Astrocyte (in vitro differentiated cells and primary cell): Measurements from ENCODE around the gene AVPR1B. TPM values are rescaled to one million over a fixed set of nuclear protein-coding genes. Genes with fewer than 3 reads are reported as not detected.

ENCODE experiments used
- DNase-seq: peaks from one replicate; pipeline ENCODE4 v3.0.0-alpha.2; 2010; ENCODE audit warnings: low read depth
- FAIRE-seq: peaks from 2 replicates; lab custom pipeline; 2011; peaks lifted over from hg19 to GRCh38; lab: Jason Lieb, UNC
- H2AFZ ChIP-seq: 2 replicates; pipeline ENCODE4 v1.6.0; 2012; ENCODE audit warnings: low read depth, low read length, inconsistent platforms
- H3K27ac ChIP-seq: 2 replicates; pipeline ENCODE4 v1.5.1; 2011; ENCODE audit warnings: low read depth, low read length, inconsistent platforms
- H3K27me3 ChIP-seq: 2 replicates; pipeline ENCODE4 v1.6.0; 2011; ENCODE audit warnings: low read length, inconsistent platforms; ENCODE audit not compliant: insufficient read depth
- H3K36me3 ChIP-seq: 2 replicates; pipeline ENCODE4 v1.5.1; 2011; ENCODE audit warnings: low read length, inconsistent platforms; ENCODE audit not compliant: insufficient read depth
- H3K4me1 ChIP-seq: 2 replicates; pipeline ENCODE4 v1.5.1; 2011; ENCODE audit warnings: low read length, inconsistent platforms; ENCODE audit not compliant: insufficient read depth
- H3K4me2 ChIP-seq: 2 replicates; pipeline ENCODE4 v1.6.0; 2012; ENCODE audit warnings: low read length, inconsistent platforms
- H3K4me3 ChIP-seq: 2 replicates; pipeline ENCODE4 v1.5.1; 2011; ENCODE audit warnings: low read depth, mild to moderate bottlenecking, low read length, inconsistent platforms; ENCODE audit not compliant: insufficient read depth
- H3K79me2 ChIP-seq: 2 replicates; pipeline ENCODE4 v1.6.0; 2012; ENCODE audit warnings: mild to moderate bottlenecking, low read length, inconsistent platforms; ENCODE audit not compliant: insufficient read depth
- H3K9ac ChIP-seq: 2 replicates; pipeline ENCODE4 v1.6.0; 2012; ENCODE audit warnings: mild to moderate bottlenecking, low read length, inconsistent platforms
- H3K9me3 ChIP-seq: 2 replicates; pipeline ENCODE4 v1.5.1; 2012; ENCODE audit warnings: low read depth, mild to moderate bottlenecking, low read length, inconsistent platforms; ENCODE audit not compliant: insufficient read depth
- H4K20me1 ChIP-seq: 2 replicates; pipeline ENCODE4 v1.6.0; 2012; ENCODE audit warnings: low read length, inconsistent platforms; ENCODE audit not compliant: insufficient read depth
- H3K27ac Mint-ChIP-seq: one replicate; pipeline ENCODE4 v1.8.0; 2021; ENCODE audit warnings: mild to moderate bottlenecking, mixed read lengths; ENCODE audit not compliant: unreplicated experiment
- H3K27me3 Mint-ChIP-seq: one replicate; pipeline ENCODE4 v1.8.0; 2021; ENCODE audit warnings: low read depth, mixed read lengths; ENCODE audit not compliant: unreplicated experiment
- H3K36me3 Mint-ChIP-seq: one replicate; pipeline ENCODE4 v1.8.0; 2021; ENCODE audit warnings: low read depth, mixed read lengths; ENCODE audit not compliant: unreplicated experiment
- H3K4me1 Mint-ChIP-seq: one replicate; pipeline ENCODE4 v1.8.0; 2021; ENCODE audit warnings: low read depth, mixed read lengths; ENCODE audit not compliant: unreplicated experiment
- H3K4me3 Mint-ChIP-seq: one replicate; pipeline ENCODE4 v1.8.0; 2021; ENCODE audit warnings: mild to moderate bottlenecking, moderate library complexity, mixed read lengths; ENCODE audit not compliant: unreplicated experiment
- H3K9me3 Mint-ChIP-seq: one replicate; pipeline ENCODE4 v1.8.0; 2021; ENCODE audit warnings: mild to moderate bottlenecking, mixed read lengths; ENCODE audit not compliant: unreplicated experiment
- CTCF ChIP-seq: IDR thresholded peaks from 2 replicates; pipeline ENCODE4 v1.5.1; 2011; ENCODE audit warnings: low read depth, mild to moderate bottlenecking, inconsistent platforms, low read length, moderate library complexity; ENCODE audit not compliant: insufficient read depth
- EZH2 ChIP-seq: IDR thresholded peaks from 2 replicates; pipeline ENCODE4 v1.6.1; 2012; ENCODE audit warnings: mild to moderate bottlenecking, low read length, inconsistent platforms; ENCODE audit not compliant: insufficient read depth
- total RNA-seq: library from RNA; stranded (reverse); gene quantifications from 2 replicates; pipeline ENCODE4 v1.2.1, GENCODE V29; 2021

Gene AVPR1B
- total RNA-seq, 1 donor from 2014 or later: not detected

DNA sequence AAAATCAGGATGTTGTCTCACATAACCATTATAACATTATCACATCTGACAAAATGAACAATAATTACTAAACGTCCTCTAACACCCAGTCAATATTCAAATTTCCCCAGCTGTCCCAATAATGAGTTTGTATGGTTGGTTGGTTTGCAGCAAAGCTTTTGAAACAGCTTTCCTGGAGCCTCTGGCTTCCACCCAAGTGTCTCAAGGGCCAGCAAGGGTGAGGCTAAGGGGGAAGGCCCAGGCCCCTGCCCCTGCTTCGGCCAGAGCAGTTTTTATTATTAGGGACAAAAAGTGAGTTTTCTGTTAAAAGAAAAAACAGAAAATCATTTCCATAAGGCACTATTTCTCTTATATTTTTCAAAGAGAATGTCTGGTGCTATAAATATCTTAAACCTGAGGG lies 19.1 kb upstream of the AVPR1B start:
- peaks cover 20% of the 10 kb centered on the region for H3K27me3 ChIP-seq
- H3K79me2 ChIP-seq: no peaks in the 10 kb centered on the region
- DNase-seq (no peak), FAIRE-seq (no peak)
- TF ChIP-seq EZH2 (no peak), CTCF (no peak)
- H3K4me3 Mint-ChIP-seq: no peak overlapping the region
- no peaks in the 10 kb centered on the region for H3K9me3 ChIP-seq
- H3K4me1 Mint-ChIP-seq: no peaks in the 10 kb centered on the region
- H4K20me1 ChIP-seq: no peaks in the 10 kb centered on the region
- no peak overlapping the region for H3K4me3 ChIP-seq
- peaks cover 28% of the 10 kb centered on the region for H3K27me3 Mint-ChIP-seq
- no peak overlapping the region for H3K9ac ChIP-seq
- no peak overlapping the region for H2AFZ ChIP-seq
- no peak overlapping the region for H3K27ac ChIP-seq
- no peaks in the 10 kb centered on the region for H3K36me3 ChIP-seq
- H3K36me3 Mint-ChIP-seq: no peaks in the 10 kb centered on the region
- no peak overlapping the region for H3K27ac Mint-ChIP-seq
- H3K4me2 ChIP-seq: no peak overlapping the region
- H3K4me1 ChIP-seq: no peaks in the 10 kb centered on the region
- peaks cover 5% of the 10 kb centered on the region for H3K9me3 Mint-ChIP-seq

GRCh38 chr1:206135248-206135647 lies 18.1 kb upstream of the AVPR1B start:
- H3K36me3 ChIP-seq: no peaks in the 10 kb centered on the region
- no peak overlapping the region for H3K9ac ChIP-seq
- no peak for FAIRE-seq
- no peak overlapping the region for H3K4me2 ChIP-seq
- Mint-ChIP-seq H3K4me1 (no peaks in the 10 kb centered on the region), H3K4me3 (no peak overlapping the region), H3K27me3 (peaks cover 31% of the 10 kb centered on the region), H3K36me3 (no peaks in the 10 kb centered on the region), H3K27ac (no peak overlapping the region), H3K9me3 (peaks cover 2% of the 10 kb centered on the region)
- no peaks in the 10 kb centered on the region for H3K9me3 ChIP-seq
- no peaks in the 10 kb centered on the region for H3K4me1 ChIP-seq
- peaks cover 15% of the 10 kb centered on the region for H3K27me3 ChIP-seq
- H3K79me2 ChIP-seq: no peaks in the 10 kb centered on the region
- no peak overlapping the region for H2AFZ ChIP-seq
- no peak overlapping the region for H3K4me3 ChIP-seq
- TF ChIP-seq CTCF (no peak), EZH2 (no peak)
- H4K20me1 ChIP-seq: no peaks in the 10 kb centered on the region
- no peak overlapping the region for H3K27ac ChIP-seq
- DNase-seq: no peak

- Mint-ChIP-seq H3K36me3 (no peaks in the 10 kb centered on the region), H3K27ac (no peak overlapping the region), H3K9me3 (peaks cover under 1% of the 10 kb centered on the region), H3K4me3 (no peak overlapping the region), H3K4me1 (no peaks in the 10 kb centered on the region), H3K27me3 (peaks cover 27% of the 10 kb centered on the region)
- Histone ChIP-seq H3K36me3 (no peaks in the 10 kb centered on the region), H3K27me3 (peaks cover 11% of the 10 kb centered on the region), H3K79me2 (no peaks in the 10 kb centered on the region), H3K4me1 (no peaks in the 10 kb centered on the region), H3K9ac (no peak overlapping the region), H4K20me1 (no peaks in the 10 kb centered on the region), H2AFZ (no peak overlapping the region), H3K4me2 (no peak overlapping the region), H3K27ac (no peak overlapping the region), H3K9me3 (no peaks in the 10 kb centered on the region), H3K4me3 (no peak overlapping the region)
- TF ChIP-seq EZH2 (no peak), CTCF (no peak)
- DNase-seq (no peak), FAIRE-seq (no peak)
Measured at GRCh38 chr1:206133751-206134415, 16.7 kb upstream of the AVPR1B start.
